Measurements from ENCODE around the gene CFAP92.
"Not testable (repeated sequence)": the region's sequence is repeated elsewhere in the genome, so short reads cannot be mapped to it uniquely, and the experiment has no call there.

The CFAP92 gene

GRCh38 chr3:128870347-128870746, 123.5 kb downstream of the CFAP92 start:
- DNase-seq (ENCODE audit: low read depth in 4 of 4, low spot score in 1 of 4), result no peak

- no peak for DNase-seq (ENCODE audit: low read depth in 4 of 4, low spot score in 1 of 4)
Measured at GRCh38 chr3:128867200-128868125, 126.4 kb downstream of the CFAP92 start.

GRCh38 chr3:128864849-128865804, 128.7 kb downstream of the CFAP92 start:
- DNase-seq (ENCODE audit: low read depth in 4 of 4, low spot score in 1 of 4), result not testable (repeated sequence)

- no peak for DNase-seq (ENCODE audit: low read depth in 4 of 4, low spot score in 1 of 4)
Measured at GRCh38 chr3:128864351-128864811, 129.5 kb downstream of the CFAP92 start.

GRCh38 chr3:128863560-128863959, 130.3 kb downstream of the CFAP92 start:
- no peak for DNase-seq (ENCODE audit: low read depth in 4 of 4, low spot score in 1 of 4)

- DNase-seq (ENCODE audit: low read depth in 4 of 4, low spot score in 1 of 4), result no peak
Measured at GRCh38 chr3:128861491-128861890, 132.4 kb downstream of the CFAP92 start.
